Ovary (tissue), 3 donors: ENCODE measurements around the gene LTBP2.

Experiments
- CTCF ChIP-seq, 3 donors: fragments of 450-650 bp in 2 of 3; fragments of 200-600 bp in 1 of 3; IDR thresholded peaks; one replicate each; pipeline versions ENCODE4 v1.5.1 to v1.8.0; 2016 to 2022; ENCODE audit warnings: antibody characterized with exemption in 3 of 3, mild to moderate bottlenecking in 1 of 3
- POLR2A ChIP-seq: fragments of 450-650 bp; IDR thresholded peaks from one replicate; pipeline ENCODE4 v1.6.1; 2017; ENCODE audit warnings: antibody characterized with exemption, mild to moderate bottlenecking, moderate library complexity
- donor health status: DM: no; HTN: no; CAD: no.

GRCh38 chr14:74593241-74593953 lies 18.6 kb downstream of the LTBP2 start:
- TF ChIP-seq POLR2A, result no peak
- TF ChIP-seq CTCF (IDR thresholded peaks at IDR 0.05), result no peak
